A549 (cell line): ENCODE measurements around the gene ZNF362. TPM values are rescaled to one million over a fixed set of nuclear protein-coding genes. Genes with fewer than 3 reads are reported as not detected.
A peak's percentile ranks its signal among the peaks of the same experiment; 100 is the strongest.
"Not testable (repeated sequence)": the region's sequence is repeated elsewhere in the genome, so short reads cannot be mapped to it uniquely, and the experiment has no call there.

ENCODE experiments used
- ATAC-seq, 2 experiments: fragments of 200-7000 bp in 1 of 2; fragments of >200 bp in 1 of 2; cut with Nextera tagmentation in 1 of 2; cut with Tn5 transposase in 1 of 2; 3 replicates each; pipeline versions ENCODE4 v1.8.0 to v1.9.1; 2018 to 2020; ENCODE audit warnings: mild to moderate bottlenecking in 1 of 2, moderate library complexity in 1 of 2
- CTCF ChIA-PET: fragments of 300-600 bp; sonication (Branson Sonifier 250); formaldehyde crosslinking; extraction: SDS; loops from one replicate; lab custom pipeline; 2021; ENCODE audit warnings: antibody characterized with exemption, inconsistent platforms; lab: Yijun Ruan, JAX
- POLR2A ChIA-PET: fragments of 350-600 bp; formaldehyde crosslinking; extraction: SDS; loops from one replicate; lab custom pipeline; 2021; ENCODE audit warnings: antibody characterized with exemption, inconsistent platforms; lab: Yijun Ruan, JAX
- DNase-seq, 2 experiments: peaks; one replicate each; pipeline versions ENCODE4 v3.0.0 to v3.0.0-alpha.2; 2011 to 2016; ENCODE audit warnings: low read depth in 1 of 2, low spot score in 1 of 2
- FAIRE-seq: peaks from 2 replicates; lab custom pipeline; 2011; peaks lifted over from hg19 to GRCh38; lab: Jason Lieb, UNC
- H3K27ac ChIP-seq, 2 experiments: fragments of >200 bp; sonication (Bioruptor Twin); formaldehyde crosslinking; 3 replicates each; pipeline ENCODE4 v1.5.1; 2016 to 2017
- H3K4me1 ChIP-seq: fragments of >200 bp; sonication (Bioruptor Twin); formaldehyde crosslinking; 3 replicates; pipeline ENCODE4 v1.6.1; 2016
- H3K4me2 ChIP-seq: fragments of >200 bp; sonication (Bioruptor Twin); formaldehyde crosslinking; 3 replicates; pipeline ENCODE4 v1.6.1; 2016
- H3K4me3 ChIP-seq: fragments of >200 bp; sonication (Bioruptor Twin); formaldehyde crosslinking; 3 replicates; pipeline ENCODE4 v1.5.1; 2016
- H3K9me3 ChIP-seq: fragments of >200 bp; sonication (Bioruptor Twin); formaldehyde crosslinking; 3 replicates; pipeline ENCODE4 v1.6.1; 2016
- BHLHE40 ChIP-seq: IDR thresholded peaks from 2 replicates; pipeline ENCODE4 v1.6.1; 2012; ENCODE audit warnings: low read depth, low read length, inconsistent platforms
- CBX2 ChIP-seq: fragments of 200-600 bp; sonication (generic); IDR thresholded peaks from 2 replicates; pipeline ENCODE4 v1.6.1; 2016; ENCODE audit warnings: low read depth, mild to moderate bottlenecking, borderline replicate concordance
- CEBPB ChIP-seq, 2 experiments: fragments of >200 bp in 1 of 2; sonication (Bioruptor Twin) in 1 of 2; formaldehyde crosslinking in 1 of 2; IDR thresholded peaks; 2 replicates each; pipeline ENCODE4 v1.6.1; 2012 to 2016
- CHD2 ChIP-seq: fragments of 150-350 bp; IDR thresholded peaks from 2 replicates; pipeline ENCODE4 v1.6.1; 2014; ENCODE audit warnings: low read length; ENCODE audit not compliant: partially characterized antibody
- CHD4 ChIP-seq: fragments of 200-600 bp; sonication (generic); IDR thresholded peaks from 2 replicates; pipeline ENCODE4 v1.6.1; 2016; ENCODE audit warnings: antibody characterized with exemption, mild to moderate bottlenecking, borderline replicate concordance
- HOXA7 ChIP-seq: fragments of 250-450 bp; sonication (Bioruptor Pico); IDR thresholded peaks from 2 replicates; pipeline ENCODE4 v1.5.0; 2020; ENCODE audit warnings: mild to moderate bottlenecking, moderate library complexity
- HOXB5 ChIP-seq: fragments of 250-450 bp; sonication (Bioruptor Pico); IDR thresholded peaks from 2 replicates; pipeline ENCODE4 v1.5.0; 2020; ENCODE audit warnings: mild to moderate bottlenecking, moderate library complexity
- KDM1A ChIP-seq: fragments of 200-600 bp; sonication (generic); IDR thresholded peaks from 2 replicates; pipeline ENCODE4 v1.6.1; 2016; ENCODE audit warnings: low read depth, mild to moderate bottlenecking
- MAZ ChIP-seq: fragments of 150-350 bp; IDR thresholded peaks from 2 replicates; pipeline ENCODE4 v1.6.1; 2014; ENCODE audit warnings: antibody characterized with exemption, low read depth, low read length, borderline replicate concordance
- MYC ChIP-seq: IDR thresholded peaks from 2 replicates; pipeline ENCODE4 v1.6.1; 2012; ENCODE audit warnings: mild to moderate bottlenecking, inconsistent platforms, low read length, improper control_type of control experiment, borderline replicate concordance
- NR3C1 ChIP-seq: fragments of >200 bp; sonication (Bioruptor Twin); formaldehyde crosslinking; IDR thresholded peaks from 3 replicates; pipeline ENCODE4 v1.6.1; 2017
- POLR2A ChIP-seq: IDR thresholded peaks from 2 replicates; pipeline ENCODE4 v1.6.1; 2012; ENCODE audit warnings: mild to moderate bottlenecking, low read length
- SMC3 ChIP-seq: fragments of >200 bp; sonication (Bioruptor Twin); formaldehyde crosslinking; IDR thresholded peaks from 3 replicates; pipeline ENCODE4 v1.6.1; 2018; ENCODE audit warnings: inconsistent platforms
- ZNF302 ChIP-seq: fragments of 250-450 bp; sonication (Bioruptor Pico); IDR thresholded peaks from 2 replicates; pipeline ENCODE4 v1.9.0; 2021; ENCODE audit warnings: inconsistent platforms, mild to moderate bottlenecking, moderate library complexity
- WGBS: methylation state at CpG from one replicate; pipeline ENCODE4 v1.1.6; 2017; ENCODE audit errors: missing lambda C conversion rate; 5-methylcytosine and 5-hydroxymethylcytosine counted together
- polyA plus RNA-seq, 4 experiments: library from polyadenylated mRNA; depleted of rRNA in 3 of 4; stranded (reverse); fragments of >200 nt; fragmentation: RNase III in 1 of 4; extraction: RNeasy Plus Mini Kit Qiagen cat#74134 plus additional on column Dnase treatment in 1 of 4; gene quantifications; 2 replicates in 3 of 4; 3 replicates in 1 of 4; pipeline ENCODE4 v1.2.3, GENCODE V29; 2011 to 2017
- TF ChIP-seq, protein P1 (sequence below): fragments of 450-650 bp; IDR thresholded peaks from 2 replicates; pipeline ENCODE4 v1.6.1; 2014; ENCODE audit warnings: antibody characterized with exemption
- TF ChIP-seq, protein P2 (sequence below): fragments of >200 bp; sonication (Bioruptor Twin); formaldehyde crosslinking; IDR thresholded peaks from 2 replicates; pipeline ENCODE4 v1.6.1; 2016
- TF ChIP-seq, protein P3 (sequence below): fragments of 150-350 bp; IDR thresholded peaks from 2 replicates; pipeline ENCODE4 v1.6.1; 2014; ENCODE audit warnings: low read depth, mild to moderate bottlenecking, low read length
- TF ChIP-seq, protein P4 (sequence below): fragments of 250-450 bp; sonication (Bioruptor Pico); IDR thresholded peaks from 2 replicates; pipeline ENCODE4 v1.5.0; 2020; ENCODE audit warnings: low read depth, mild to moderate bottlenecking, moderate library complexity
- TF ChIP-seq, protein P5 (sequence below): IDR thresholded peaks from 2 replicates; pipeline ENCODE4 v1.6.1; 2012
- TF ChIP-seq, protein P6 (sequence below): fragments of 200-600 bp; sonication (generic); IDR thresholded peaks from 2 replicates; pipeline ENCODE4 v1.6.1; 2016; ENCODE audit warnings: antibody characterized with exemption, mild to moderate bottlenecking, moderate library complexity

Gene ZNF362
- polyA plus RNA-seq, 2 of the 4 experiments (the other 2 are of a cell fraction): 4.8 to 7.9 TPM

DNA sequence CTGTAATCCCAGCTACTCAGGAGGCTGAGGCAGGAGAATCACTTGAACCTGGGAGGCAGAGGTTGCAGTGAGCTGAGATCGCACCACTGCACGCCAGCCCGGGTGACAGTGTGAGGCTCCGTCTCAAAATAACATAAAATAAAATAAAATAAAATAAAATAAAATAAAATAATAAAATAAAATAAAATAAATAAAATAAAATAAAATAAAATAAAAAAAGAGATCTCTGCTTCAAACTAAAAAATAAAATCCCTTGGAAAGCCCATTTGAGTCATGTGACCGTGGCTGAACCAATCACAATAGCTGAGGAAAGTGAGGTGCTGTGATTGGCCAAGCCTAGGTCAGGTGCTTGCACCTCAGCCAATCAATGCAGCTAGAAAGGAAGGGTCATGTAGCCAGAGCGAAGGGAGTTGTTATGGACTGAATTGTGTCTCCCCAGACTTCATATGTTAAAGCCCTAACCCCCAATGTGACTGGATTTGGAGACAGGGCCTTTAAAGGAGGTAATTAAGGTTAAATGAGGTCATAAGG lies 18.0 kb upstream of the ZNF362 start:
- FAIRE-seq: not testable (repeated sequence)

DNA sequence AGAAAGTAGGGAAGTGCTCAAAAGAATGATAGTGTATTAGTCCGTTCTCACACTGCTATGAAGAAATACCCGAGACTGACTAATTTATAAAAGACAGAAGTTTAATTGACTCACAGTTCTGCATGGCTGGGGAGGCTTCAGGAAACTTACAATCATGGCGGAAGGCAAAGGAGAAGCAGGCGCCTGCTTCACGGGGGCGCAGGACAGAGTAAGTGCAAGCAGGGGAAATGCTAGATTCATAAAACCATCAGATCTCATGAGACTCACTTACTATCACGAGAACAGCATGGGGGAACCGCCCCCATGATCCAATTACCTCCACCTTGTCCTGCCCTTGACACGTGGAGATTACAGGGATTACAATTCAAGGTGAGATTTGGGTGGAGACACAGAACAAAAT lies 16.9 kb upstream of the ZNF362 start:
- H3K4me1 ChIP-seq, ATAC-seq, H3K4me3 ChIP-seq, POLR2A ChIA-PET, CTCF ChIA-PET, FAIRE-seq, H3K4me2 ChIP-seq, H3K27ac ChIP-seq, DNase-seq, H3K9me3 ChIP-seq: not testable (repeated sequence)
- WGBS: 52% methylated on average over 9 of the region's 9 CpGs

More for the DNA sequence above, 18.0 kb upstream of the ZNF362 start:
- 87% methylated on average over 6 of the region's 6 CpGs for whole genome bisulfite sequencing
- POLR2A ChIA-PET, CTCF ChIA-PET, H3K4me2 ChIP-seq, H3K27ac ChIP-seq, ATAC-seq, H3K9me3 ChIP-seq, H3K4me1 ChIP-seq, DNase-seq, H3K4me3 ChIP-seq: not testable (repeated sequence)
- TF ChIP-seq, protein P1, sequence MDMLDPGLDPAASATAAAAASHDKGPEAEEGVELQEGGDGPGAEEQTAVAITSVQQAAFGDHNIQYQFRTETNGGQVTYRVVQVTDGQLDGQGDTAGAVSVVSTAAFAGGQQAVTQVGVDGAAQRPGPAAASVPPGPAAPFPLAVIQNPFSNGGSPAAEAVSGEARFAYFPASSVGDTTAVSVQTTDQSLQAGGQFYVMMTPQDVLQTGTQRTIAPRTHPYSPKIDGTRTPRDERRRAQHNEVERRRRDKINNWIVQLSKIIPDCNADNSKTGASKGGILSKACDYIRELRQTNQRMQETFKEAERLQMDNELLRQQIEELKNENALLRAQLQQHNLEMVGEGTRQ: peak; percentile 59

DNA sequence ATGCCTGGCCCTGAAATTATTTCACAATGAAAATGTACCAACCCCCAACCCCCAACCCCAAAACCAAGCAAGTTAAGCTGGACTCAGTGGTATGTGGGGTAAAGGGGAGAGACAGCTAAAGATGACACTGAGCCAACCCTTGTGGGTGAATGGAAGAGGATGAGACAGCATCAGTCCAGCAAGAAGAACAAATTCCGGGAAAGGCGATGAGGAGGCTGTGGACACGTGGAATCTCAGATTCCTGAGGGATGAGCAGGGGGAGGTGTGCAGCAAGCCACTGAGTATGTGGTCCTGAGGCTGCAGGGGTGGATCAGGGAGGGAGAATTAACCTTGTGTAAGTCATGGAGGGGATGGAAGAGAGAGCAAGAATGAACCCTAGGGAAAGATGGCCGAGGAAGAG lies 14.4 kb upstream of the ZNF362 start:
- no peaks in the 10 kb centered on the region for H3K4me1 ChIP-seq
- CTCF ChIA-PET: no interaction called here
- no peak for ATAC-seq
- H3K4me3 ChIP-seq: no peak overlapping the region
- no peak for DNase-seq
- no peak for FAIRE-seq
- no peak for TF ChIP-seq MYC
- no peak for TF ChIP-seq HOXB5 (CRISPR knock-in tag)
- no peak for TF ChIP-seq CHD2
- TF ChIP-seq, protein P2, sequence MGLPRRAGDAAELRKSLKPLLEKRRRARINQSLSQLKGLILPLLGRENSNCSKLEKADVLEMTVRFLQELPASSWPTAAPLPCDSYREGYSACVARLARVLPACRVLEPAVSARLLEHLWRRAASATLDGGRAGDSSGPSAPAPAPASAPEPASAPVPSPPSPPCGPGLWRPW: no peak
- TF ChIP-seq, protein P3, sequence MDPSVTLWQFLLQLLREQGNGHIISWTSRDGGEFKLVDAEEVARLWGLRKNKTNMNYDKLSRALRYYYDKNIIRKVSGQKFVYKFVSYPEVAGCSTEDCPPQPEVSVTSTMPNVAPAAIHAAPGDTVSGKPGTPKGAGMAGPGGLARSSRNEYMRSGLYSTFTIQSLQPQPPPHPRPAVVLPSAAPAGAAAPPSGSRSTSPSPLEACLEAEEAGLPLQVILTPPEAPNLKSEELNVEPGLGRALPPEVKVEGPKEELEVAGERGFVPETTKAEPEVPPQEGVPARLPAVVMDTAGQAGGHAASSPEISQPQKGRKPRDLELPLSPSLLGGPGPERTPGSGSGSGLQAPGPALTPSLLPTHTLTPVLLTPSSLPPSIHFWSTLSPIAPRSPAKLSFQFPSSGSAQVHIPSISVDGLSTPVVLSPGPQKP: no peak
- TF ChIP-seq BHLHE40: no peak
- TF ChIP-seq, all 56 proteins: peak for 0
- no peaks in the 10 kb centered on the region for H3K9me3 ChIP-seq
- 54% methylated on average over 4 of the region's 4 CpGs for WGBS
- no peak overlapping the region for H3K27ac ChIP-seq
- no peak overlapping the region for H3K4me2 ChIP-seq
- POLR2A ChIA-PET: no interaction called here

DNA sequence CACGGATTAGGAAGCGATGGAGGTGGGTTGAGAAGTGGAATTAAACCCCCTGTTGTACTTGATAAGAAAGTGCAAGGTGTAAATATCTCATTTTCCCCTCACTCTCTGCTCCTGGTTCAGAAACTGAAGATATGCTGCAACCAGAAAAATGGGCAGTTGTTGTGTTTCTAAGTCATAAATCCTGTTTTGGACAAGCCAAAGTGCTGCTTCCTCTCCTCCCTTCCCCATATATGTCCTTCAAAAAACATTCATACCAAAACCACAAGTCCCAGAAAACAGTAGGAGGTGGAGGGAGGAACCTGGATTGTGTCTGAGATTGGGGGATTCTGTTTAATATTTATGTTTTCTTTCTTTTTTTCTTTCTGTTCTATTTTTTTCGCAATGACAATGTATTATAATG lies 13.6 kb upstream of the ZNF362 start:
- Histone ChIP-seq H3K9me3 (no peaks in the 10 kb centered on the region), H3K4me1 (no peaks in the 10 kb centered on the region), H3K4me3 (no peak overlapping the region), H3K27ac (no peak overlapping the region), H3K4me2 (no peak overlapping the region)
- ATAC-seq (no peak), FAIRE-seq (no peak), DNase-seq (no peak)
- ChIA-PET CTCF (no interaction called here), POLR2A (no interaction called here)
- TF ChIP-seq, protein P4, sequence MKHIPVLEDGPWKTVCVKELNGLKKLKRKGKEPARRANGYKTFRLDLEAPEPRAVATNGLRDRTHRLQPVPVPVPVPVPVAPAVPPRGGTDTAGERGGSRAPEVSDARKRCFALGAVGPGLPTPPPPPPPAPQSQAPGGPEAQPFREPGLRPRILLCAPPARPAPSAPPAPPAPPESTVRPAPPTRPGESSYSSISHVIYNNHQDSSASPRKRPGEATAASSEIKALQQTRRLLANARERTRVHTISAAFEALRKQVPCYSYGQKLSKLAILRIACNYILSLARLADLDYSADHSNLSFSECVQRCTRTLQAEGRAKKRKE (CRISPR knock-in tag): no peak
- TF ChIP-seq HOXA7 (CRISPR knock-in tag): no peak
- TF ChIP-seq POLR2A: no peak
- TF ChIP-seq, protein P5, sequence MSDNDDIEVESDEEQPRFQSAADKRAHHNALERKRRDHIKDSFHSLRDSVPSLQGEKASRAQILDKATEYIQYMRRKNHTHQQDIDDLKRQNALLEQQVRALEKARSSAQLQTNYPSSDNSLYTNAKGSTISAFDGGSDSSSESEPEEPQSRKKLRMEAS: no peak
- no peak for TF ChIP-seq ZNF302
- TF ChIP-seq NR3C1: no peak
- no peak for TF ChIP-seq CHD4
- TF ChIP-seq SMC3: no peak
- TF ChIP-seq, protein P3: no peak
- TF ChIP-seq CEBPB (IDR thresholded peaks at IDR 0.05): no peak
- TF ChIP-seq CBX2: no peak
- TF ChIP-seq KDM1A: no peak
- TF ChIP-seq, protein P6, sequence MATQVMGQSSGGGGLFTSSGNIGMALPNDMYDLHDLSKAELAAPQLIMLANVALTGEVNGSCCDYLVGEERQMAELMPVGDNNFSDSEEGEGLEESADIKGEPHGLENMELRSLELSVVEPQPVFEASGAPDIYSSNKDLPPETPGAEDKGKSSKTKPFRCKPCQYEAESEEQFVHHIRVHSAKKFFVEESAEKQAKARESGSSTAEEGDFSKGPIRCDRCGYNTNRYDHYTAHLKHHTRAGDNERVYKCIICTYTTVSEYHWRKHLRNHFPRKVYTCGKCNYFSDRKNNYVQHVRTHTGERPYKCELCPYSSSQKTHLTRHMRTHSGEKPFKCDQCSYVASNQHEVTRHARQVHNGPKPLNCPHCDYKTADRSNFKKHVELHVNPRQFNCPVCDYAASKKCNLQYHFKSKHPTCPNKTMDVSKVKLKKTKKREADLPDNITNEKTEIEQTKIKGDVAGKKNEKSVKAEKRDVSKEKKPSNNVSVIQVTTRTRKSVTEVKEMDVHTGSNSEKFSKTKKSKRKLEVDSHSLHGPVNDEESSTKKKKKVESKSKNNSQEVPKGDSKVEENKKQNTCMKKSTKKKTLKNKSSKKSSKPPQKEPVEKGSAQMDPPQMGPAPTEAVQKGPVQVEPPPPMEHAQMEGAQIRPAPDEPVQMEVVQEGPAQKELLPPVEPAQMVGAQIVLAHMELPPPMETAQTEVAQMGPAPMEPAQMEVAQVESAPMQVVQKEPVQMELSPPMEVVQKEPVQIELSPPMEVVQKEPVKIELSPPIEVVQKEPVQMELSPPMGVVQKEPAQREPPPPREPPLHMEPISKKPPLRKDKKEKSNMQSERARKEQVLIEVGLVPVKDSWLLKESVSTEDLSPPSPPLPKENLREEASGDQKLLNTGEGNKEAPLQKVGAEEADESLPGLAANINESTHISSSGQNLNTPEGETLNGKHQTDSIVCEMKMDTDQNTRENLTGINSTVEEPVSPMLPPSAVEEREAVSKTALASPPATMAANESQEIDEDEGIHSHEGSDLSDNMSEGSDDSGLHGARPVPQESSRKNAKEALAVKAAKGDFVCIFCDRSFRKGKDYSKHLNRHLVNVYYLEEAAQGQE: no peak
- no peak for TF ChIP-seq MAZ
- WGBS: 28% methylated on average over 3 of the region's 3 CpGs
